Measurements from ENCODE around the gene TOP1.
"Not testable (repeated sequence)": the region's sequence is repeated elsewhere in the genome, so short reads cannot be mapped to it uniquely, and the experiment has no call there.

Gene TOP1

GRCh38 chr20:41123631-41124030, 95.0 kb downstream of the TOP1 start:
- H3K4me3 ChIP-seq (replicated peaks; ENCODE audit: low read depth, low read length) = no peak overlapping the region
- TF ChIP-seq CTCF (IDR thresholded peaks at IDR 0.05; ENCODE audit: low read depth, low read length, missing control alignments) = no peak
- DNase-seq (ENCODE audit: extremely low read depth, low read depth) = no peak

- H3K4me3 ChIP-seq (replicated peaks; ENCODE audit: low read depth, low read length) = no peak overlapping the region
- no peak for TF ChIP-seq CTCF (IDR thresholded peaks at IDR 0.05; ENCODE audit: low read depth, low read length, missing control alignments)
- DNase-seq (ENCODE audit: extremely low read depth, low read depth) = no peak
Measured at GRCh38 chr20:41124451-41125094, 96.0 kb downstream of the TOP1 start.

GRCh38 chr20:41125530-41126457, 97.2 kb downstream of the TOP1 start:
- TF ChIP-seq CTCF (IDR thresholded peaks at IDR 0.05; ENCODE audit: low read depth, low read length, missing control alignments) = no peak
- DNase-seq (ENCODE audit: extremely low read depth, low read depth) = no peak
- no peak overlapping the region for H3K4me3 ChIP-seq (replicated peaks; ENCODE audit: low read depth, low read length)

- no peak overlapping the region for H3K4me3 ChIP-seq (replicated peaks; ENCODE audit: low read depth, low read length)
- DNase-seq (ENCODE audit: extremely low read depth, low read depth) = no peak
- TF ChIP-seq CTCF (IDR thresholded peaks at IDR 0.05; ENCODE audit: low read depth, low read length, missing control alignments) = no peak
Measured at GRCh38 chr20:41126719-41127118, 98.1 kb downstream of the TOP1 start.

- not testable (repeated sequence) for DNase-seq (ENCODE audit: extremely low read depth, low read depth); H3K4me3 ChIP-seq (replicated peaks; ENCODE audit: low read depth, low read length)
Measured at GRCh38 chr20:41128317-41128716, 99.7 kb downstream of the TOP1 start.

GRCh38 chr20:41131594-41132387, 103.2 kb downstream of the TOP1 start:
- no peak for TF ChIP-seq CTCF (IDR thresholded peaks at IDR 0.05; ENCODE audit: low read depth, low read length, missing control alignments)
- no peak overlapping the region for H3K4me3 ChIP-seq (replicated peaks; ENCODE audit: low read depth, low read length)
- no peak for DNase-seq (ENCODE audit: extremely low read depth, low read depth)

- H3K4me3 ChIP-seq (replicated peaks; ENCODE audit: low read depth, low read length); DNase-seq (ENCODE audit: extremely low read depth, low read depth): not testable (repeated sequence)
Measured at GRCh38 chr20:41132388-41132775, 103.8 kb downstream of the TOP1 start.
